GM12874 (cell line): ENCODE measurements around the gene SKAP1.

ENCODE experiments used
- TF ChIP-seq, protein P1 (sequence below): IDR thresholded peaks from 2 replicates; pipeline ENCODE4 v1.5.1; 2011; ENCODE audit warnings: low read depth, mild to moderate bottlenecking, control low read depth, low read length, moderate library complexity; ENCODE audit not compliant: insufficient read depth

SKAP1 gene

DNA sequence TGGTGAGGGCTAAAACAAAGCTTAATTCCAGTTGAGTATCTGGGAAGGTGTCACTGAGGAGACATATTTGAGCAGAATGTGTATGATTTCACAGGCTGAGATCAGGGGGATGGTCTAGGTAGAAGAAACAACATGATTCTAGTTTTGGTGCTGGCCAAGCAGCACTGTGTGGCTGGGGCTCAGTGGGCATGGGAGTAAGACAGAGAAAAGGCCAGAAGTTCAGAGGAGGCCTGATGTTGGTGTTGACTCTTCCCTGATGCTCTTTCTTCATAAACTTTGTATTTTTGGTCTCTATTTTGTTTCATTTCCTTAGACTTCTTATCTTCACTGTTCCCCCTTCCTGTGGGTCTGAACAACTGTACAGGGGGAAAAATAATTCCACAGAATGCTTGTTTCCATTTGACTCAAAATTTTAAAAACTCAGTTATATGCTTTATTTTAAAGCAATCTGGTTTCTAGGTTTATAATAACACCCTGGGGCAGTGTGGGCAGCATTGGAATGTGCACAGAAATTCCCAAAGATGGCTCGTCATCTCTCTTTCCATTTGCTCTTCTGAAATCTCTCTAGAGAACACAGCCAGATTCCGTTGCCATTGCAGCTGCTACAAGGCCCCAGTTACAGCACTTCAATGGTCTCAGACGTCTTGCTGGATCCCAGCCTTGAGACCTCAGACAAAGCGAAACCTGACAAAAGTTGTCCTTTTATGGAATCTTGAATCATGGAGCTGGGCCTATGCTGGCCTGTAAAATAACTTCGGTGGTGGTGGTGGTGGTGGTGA is 254.1 kb downstream of the SKAP1 start:
- TF ChIP-seq, protein P1, sequence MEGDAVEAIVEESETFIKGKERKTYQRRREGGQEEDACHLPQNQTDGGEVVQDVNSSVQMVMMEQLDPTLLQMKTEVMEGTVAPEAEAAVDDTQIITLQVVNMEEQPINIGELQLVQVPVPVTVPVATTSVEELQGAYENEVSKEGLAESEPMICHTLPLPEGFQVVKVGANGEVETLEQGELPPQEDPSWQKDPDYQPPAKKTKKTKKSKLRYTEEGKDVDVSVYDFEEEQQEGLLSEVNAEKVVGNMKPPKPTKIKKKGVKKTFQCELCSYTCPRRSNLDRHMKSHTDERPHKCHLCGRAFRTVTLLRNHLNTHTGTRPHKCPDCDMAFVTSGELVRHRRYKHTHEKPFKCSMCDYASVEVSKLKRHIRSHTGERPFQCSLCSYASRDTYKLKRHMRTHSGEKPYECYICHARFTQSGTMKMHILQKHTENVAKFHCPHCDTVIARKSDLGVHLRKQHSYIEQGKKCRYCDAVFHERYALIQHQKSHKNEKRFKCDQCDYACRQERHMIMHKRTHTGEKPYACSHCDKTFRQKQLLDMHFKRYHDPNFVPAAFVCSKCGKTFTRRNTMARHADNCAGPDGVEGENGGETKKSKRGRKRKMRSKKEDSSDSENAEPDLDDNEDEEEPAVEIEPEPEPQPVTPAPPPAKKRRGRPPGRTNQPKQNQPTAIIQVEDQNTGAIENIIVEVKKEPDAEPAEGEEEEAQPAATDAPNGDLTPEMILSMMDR: no peak

DNA sequence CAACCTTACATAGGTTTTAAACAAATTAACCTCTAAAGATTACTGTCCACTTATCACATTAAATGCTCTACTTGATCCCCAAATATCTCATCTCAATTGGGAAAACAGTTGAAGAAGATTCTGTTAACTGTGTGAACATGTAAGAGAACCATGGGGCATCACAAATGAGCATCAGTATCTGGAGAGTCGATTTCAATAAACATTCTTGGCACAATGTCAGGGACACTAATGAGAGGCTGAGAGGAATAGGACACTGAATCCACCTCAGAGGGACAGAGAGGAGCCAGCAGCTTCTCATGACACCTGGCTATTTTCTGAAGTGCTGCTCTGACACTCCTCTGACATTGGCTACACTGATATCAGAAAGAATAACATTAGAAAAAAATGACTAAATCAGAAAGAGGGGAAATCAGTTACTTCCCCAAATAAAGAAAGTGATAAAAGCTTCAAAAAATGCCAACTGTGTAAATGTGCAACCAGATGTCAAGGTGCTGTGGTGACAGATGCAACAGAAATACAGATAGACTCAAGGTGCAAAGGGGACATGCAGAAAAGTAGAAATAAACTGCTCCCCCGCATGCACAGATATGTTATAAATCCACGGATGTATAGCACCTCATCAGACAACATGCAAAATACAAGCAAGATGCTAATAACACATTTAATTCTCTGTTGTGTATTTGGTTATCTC is 255.0 kb downstream of the SKAP1 start:
- TF ChIP-seq, protein P1: no peak

DNA sequence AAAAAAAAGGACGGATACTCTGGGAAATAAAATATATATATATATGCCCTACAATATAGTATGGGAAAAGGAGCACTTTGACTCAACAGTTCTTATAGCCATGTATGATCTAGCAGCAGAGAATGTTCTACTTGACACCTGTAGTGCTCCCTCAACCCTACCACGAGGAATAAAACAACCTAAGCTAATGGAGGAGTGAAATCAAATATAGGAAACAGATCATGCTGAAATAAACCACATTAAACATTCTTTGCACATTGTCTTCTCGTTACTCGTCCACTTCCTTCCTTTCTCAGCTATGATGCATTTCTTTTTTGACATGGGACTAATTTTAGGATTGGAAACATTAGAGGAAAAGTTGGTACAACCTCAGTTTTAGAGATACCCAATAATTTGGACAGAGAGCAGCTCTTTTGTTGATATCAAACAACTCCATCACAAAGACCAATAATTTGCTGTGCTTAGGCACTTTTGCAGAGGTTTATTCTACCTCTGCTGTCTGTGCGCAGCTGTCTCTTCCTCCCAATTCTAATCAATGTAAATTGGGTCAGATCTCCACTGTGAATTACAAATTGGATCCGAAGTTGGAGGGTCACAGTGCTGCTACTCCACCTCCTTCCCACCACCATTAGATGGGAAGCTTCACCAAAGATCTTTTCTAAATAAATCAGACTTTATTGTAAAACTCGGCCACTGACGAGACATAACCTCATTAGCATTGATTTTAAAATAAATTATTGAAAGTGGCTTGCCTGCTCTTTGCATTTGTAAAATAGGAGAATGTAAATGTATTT is 256.6 kb downstream of the SKAP1 start:
- TF ChIP-seq, protein P1: no peak

DNA sequence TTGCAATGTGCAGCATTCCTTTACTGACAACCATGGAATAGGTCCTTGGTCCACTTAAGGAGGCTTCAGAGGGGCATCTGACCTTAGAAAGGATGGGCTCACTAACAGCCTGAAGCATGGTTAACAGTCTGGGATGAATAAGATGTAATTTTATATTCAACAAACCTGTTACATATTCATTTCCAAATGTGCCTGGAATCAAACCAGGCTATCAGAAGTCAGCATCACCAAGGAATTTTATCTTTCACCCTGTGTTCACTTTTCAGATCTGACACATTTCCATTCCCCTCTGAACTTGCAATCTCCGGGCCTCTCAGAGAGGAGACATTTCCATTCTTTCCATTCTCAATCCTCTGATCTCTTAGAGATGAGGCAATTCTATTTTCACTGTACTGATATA is 260.1 kb downstream of the SKAP1 start:
- TF ChIP-seq, protein P1: no peak

DNA sequence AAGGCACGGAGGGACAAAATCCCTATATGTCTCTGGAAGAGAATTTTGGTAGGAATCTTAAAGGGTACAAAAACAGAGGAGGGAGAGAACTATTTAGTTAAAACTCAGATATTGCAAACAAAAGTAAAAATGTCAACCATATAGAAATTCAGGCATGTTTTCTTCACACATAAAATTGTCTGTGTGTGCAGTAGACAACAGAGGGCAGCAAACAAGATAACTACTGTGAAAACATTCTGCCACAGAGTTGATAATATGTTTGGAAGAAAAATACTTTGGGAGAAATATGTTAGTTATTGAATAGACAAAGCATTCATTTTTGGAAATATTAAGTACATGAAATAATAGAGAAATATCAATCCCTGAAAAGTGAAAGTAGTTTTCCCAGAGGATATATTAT is 266.2 kb downstream of the SKAP1 start:
- TF ChIP-seq, protein P1: no peak

DNA sequence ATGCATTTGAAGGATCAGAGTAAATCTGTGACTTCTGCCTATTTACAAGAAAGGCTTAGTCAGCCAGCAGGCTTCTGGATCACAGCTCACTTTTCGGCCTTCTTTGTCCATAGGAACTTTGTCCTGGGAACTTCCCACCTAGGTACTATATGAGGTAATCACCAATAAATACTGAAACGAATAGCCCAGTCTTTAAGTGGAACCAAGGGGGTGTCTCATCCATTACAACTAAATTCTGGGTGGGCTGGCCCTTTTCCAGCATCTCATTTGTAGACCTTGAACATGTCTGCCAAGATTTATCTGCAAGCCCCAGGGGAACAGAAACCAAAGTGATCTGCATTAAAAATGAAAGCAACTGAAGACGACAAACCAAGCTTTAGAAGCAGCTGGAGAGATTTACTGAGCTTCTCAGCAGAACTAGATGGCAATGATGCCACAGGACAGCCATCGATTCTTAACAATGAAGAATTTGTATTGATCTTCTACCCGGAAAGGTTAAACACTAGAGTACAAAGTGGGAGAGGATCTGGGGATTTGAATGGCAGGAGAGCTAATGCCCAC is 267.0 kb downstream of the SKAP1 start:
- TF ChIP-seq, protein P1: no peak
